CD14-positive monocyte (primary cell): ENCODE results near the gene NXF1. TPM values are rescaled to one million over a fixed set of nuclear protein-coding genes. Genes with fewer than 3 reads are reported as not detected.
A peak's percentile ranks its signal among the peaks of the same experiment; 100 is the strongest.

Source experiments
- DNase-seq, 3 donors: peaks; one replicate each; pipeline ENCODE4 v3.0.0-alpha.2; 2011 to 2022
- H2AFZ ChIP-seq: 2 replicates; pipeline ENCODE4 v1.6.0; 2012; ENCODE audit warnings: mild to moderate bottlenecking, low read depth, low read length, inconsistent platforms; ENCODE audit not compliant: insufficient read depth, poor library complexity, severe bottlenecking
- H3K27ac ChIP-seq, 2 donors: 1 replicate in 1 of 2; 2 replicates in 1 of 2; pipeline ENCODE4 v1.5.1; 2012 to 2013; ENCODE audit warnings: low read length in 2 of 2, control low read depth in 1 of 2, inconsistent platforms in 1 of 2, low read depth in 1 of 2, mild to moderate bottlenecking in 1 of 2
- H3K27me3 ChIP-seq, 2 donors: one replicate each; pipeline versions ENCODE4 v1.6.0 to v1.6.1; 2011 to 2013; ENCODE audit warnings: low read length in 2 of 2; ENCODE audit not compliant: control insufficient read depth in 2 of 2, insufficient read depth in 2 of 2
- H3K36me3 ChIP-seq, 2 donors: replicated peaks in 1 of 2; 1 replicate in 1 of 2; 2 replicates in 1 of 2; pipeline versions ENCODE4 v1.5.1 to v1.6.1; 2012 to 2013; ENCODE audit warnings: low read length in 2 of 2, control low read depth in 1 of 2, inconsistent platforms in 1 of 2, mild to moderate bottlenecking in 1 of 2; ENCODE audit not compliant: insufficient read depth in 2 of 2, control insufficient read depth in 1 of 2
- H3K4me1 ChIP-seq, 2 donors: 1 replicate in 1 of 2; 2 replicates in 1 of 2; pipeline versions ENCODE4 v1.5.1 to v1.6.1; 2012 to 2013; ENCODE audit warnings: low read length in 2 of 2, control low read depth in 1 of 2, inconsistent platforms in 1 of 2, mild to moderate bottlenecking in 1 of 2, moderate library complexity in 1 of 2; ENCODE audit not compliant: insufficient read depth in 2 of 2, control insufficient read depth in 1 of 2
- H3K4me2 ChIP-seq: replicated peaks from 2 replicates; pipeline ENCODE3; 2012; ENCODE audit warnings: low read length, moderate library complexity, mild to moderate bottlenecking; ENCODE audit not compliant: poor library complexity, severe bottlenecking; ENCODE audit errors: extremely low read depth
- H3K4me3 ChIP-seq, 3 experiments: fragments of 200-600 bp in 1 of 3; sonication (generic) in 1 of 3; replicated peaks in 1 of 3; 1 replicate in 2 of 3; 2 replicates in 1 of 3; pipeline ENCODE4 v1.5.1; 2011 to 2013; ENCODE audit warnings: low read length in 3 of 3, mild to moderate bottlenecking in 3 of 3, control low read depth in 2 of 3, low read depth in 2 of 3, inconsistent platforms in 1 of 3, moderate library complexity in 1 of 3
- H3K79me2 ChIP-seq: 2 replicates; pipeline ENCODE4 v1.6.0; 2012; ENCODE audit warnings: mild to moderate bottlenecking, control low read depth, inconsistent platforms, low read length, moderate library complexity; ENCODE audit not compliant: insufficient read depth
- H3K9ac ChIP-seq: 2 replicates; pipeline ENCODE4 v1.6.0; 2017; ENCODE audit warnings: low read length, mild to moderate bottlenecking; ENCODE audit not compliant: insufficient read depth, poor library complexity, severe bottlenecking
- H3K9me3 ChIP-seq, 2 donors: replicated peaks in 1 of 2; 1 replicate in 1 of 2; 2 replicates in 1 of 2; pipeline versions ENCODE4 v1.5.1 to v1.6.1; 2012 to 2013; ENCODE audit warnings: low read length in 2 of 2, control low read depth in 1 of 2; ENCODE audit not compliant: control insufficient read depth in 1 of 2, insufficient read depth in 1 of 2
- H4K20me1 ChIP-seq: 2 replicates; pipeline ENCODE4 v1.6.0; 2012; ENCODE audit warnings: mild to moderate bottlenecking, low read length, control low read depth, moderate library complexity; ENCODE audit not compliant: insufficient read depth
- H3K27ac Mint-ChIP-seq, 7 donors: one replicate each; pipeline ENCODE4 v1.8.0; 2020; ENCODE audit warnings: mild to moderate bottlenecking in 7 of 7, mixed read lengths in 7 of 7, moderate library complexity in 6 of 7, inconsistent platforms in 2 of 7
- H3K27me3 Mint-ChIP-seq, 3 donors: one replicate each; pipeline ENCODE4 v1.8.0; 2021 to 2022; ENCODE audit warnings: low read depth in 3 of 3, mild to moderate bottlenecking in 3 of 3, mixed read lengths in 3 of 3, moderate library complexity in 3 of 3, inconsistent platforms in 1 of 3
- H3K36me3 Mint-ChIP-seq, 2 donors: one replicate each; pipeline ENCODE4 v1.8.0; 2020; ENCODE audit warnings: mixed read lengths in 2 of 2, inconsistent platforms in 1 of 2, mild to moderate bottlenecking in 1 of 2
- H3K4me1 Mint-ChIP-seq: one replicate; pipeline ENCODE4 v1.8.0; 2020; ENCODE audit warnings: mild to moderate bottlenecking, mixed read lengths
- H3K4me3 Mint-ChIP-seq, 2 donors: one replicate each; pipeline ENCODE4 v1.8.0; 2020; ENCODE audit warnings: mild to moderate bottlenecking in 2 of 2, mixed read lengths in 2 of 2, moderate library complexity in 1 of 2
- H3K9me3 Mint-ChIP-seq, 7 donors: one replicate each; pipeline ENCODE4 v1.8.0; 2020 to 2022; ENCODE audit warnings: mixed read lengths in 7 of 7, mild to moderate bottlenecking in 6 of 7, moderate library complexity in 6 of 7, inconsistent platforms in 2 of 7
- WGBS: methylation state at CpG from one replicate; pipeline ENCODE4 v1.1.5; 2013; ENCODE audit warnings: missing lambda C conversion rate; ENCODE audit not compliant: insufficient coverage; 5-methylcytosine and 5-hydroxymethylcytosine counted together
- intact Hi-C, 2 donors: fragments of 100-400 bp; cut with micrococcal nuclease; formaldehyde crosslinking; loops; one replicate each; pipeline versions ENCODE4 v1.15.0 to v1.15.1; 2023
- polyA plus RNA-seq, 3 donors: library from polyadenylated mRNA; depleted of rRNA in 1 of 3; unstranded in 2 of 3; stranded (reverse) in 1 of 3; fragments of 300-500 nt in 2 of 3; fragments of >200 nt in 1 of 3; fragmentation: Illumina TruSeq in 2 of 3; gene quantifications; 1 replicate in 2 of 3; 2 replicates in 1 of 3; pipeline ENCODE4 v1.2.3, GENCODE V29; 2012 to 2021
- TF ChIP-seq, protein P1 (sequence below): fragments of 200-600 bp; IDR thresholded peaks from one replicate; pipeline ENCODE4 v1.8.0; 2022; ENCODE audit warnings: antibody characterized with exemption, mild to moderate bottlenecking

The NXF1 gene
- polyA plus RNA-seq, 3 donors: 50.1 to 748 (median 70.6) TPM

GRCh38 chr11:62831520-62832335, 26.5 kb upstream of the NXF1 start, which contains the start of gene STX5:
TSS of gene STX5 (minus strand) at chr11:62832051. CDS start at chr11:62831243, 808 bp downstream.
- H3K4me1 ChIP-seq: peaks cover 24 to 31% of the 10 kb centered on the region in 2 donors
- intact Hi-C loops: loop anchor here (2.0 to 5.0 kb wide), 3 partner anchors 27 to 45 kb away; partner anchors contain the start of genes TMEM179B (in 2 of the 2) and NXF1 (in 1 of the 2)

More at GRCh38 chr11:62831520-62832335, 26.5 kb upstream of the NXF1 start, which contains the start of gene STX5:
- H3K9me3 ChIP-seq: no peaks in the 10 kb centered on the region
- peak; percentile 97 to 99 (median 98) for DNase-seq
- peak within 1 kb of the TSS; percentile 96 for H3K4me2 ChIP-seq
- peaks cover 94% of the 10 kb centered on the region for H3K79me2 ChIP-seq
- Mint-ChIP-seq H3K9me3 (no peaks in the 10 kb centered on the region), H3K4me3 (peak within 1 kb of the TSS; percentile 97 to 98), H3K27ac (peak within 1 kb of the TSS; percentile 99 to 100 (median 99)), H3K4me1 (peaks cover 32% of the 10 kb centered on the region), H3K36me3 (peaks cover 46 to 55% of the 10 kb centered on the region in 2 donors), H3K27me3 (no peaks in the 10 kb centered on the region)
- WGBS: under 1% methylated on average over 58 of the region's 65 CpGs
- peaks cover 25 to 46% of the 10 kb centered on the region in 2 donors for H3K36me3 ChIP-seq
- TF ChIP-seq, protein P1, sequence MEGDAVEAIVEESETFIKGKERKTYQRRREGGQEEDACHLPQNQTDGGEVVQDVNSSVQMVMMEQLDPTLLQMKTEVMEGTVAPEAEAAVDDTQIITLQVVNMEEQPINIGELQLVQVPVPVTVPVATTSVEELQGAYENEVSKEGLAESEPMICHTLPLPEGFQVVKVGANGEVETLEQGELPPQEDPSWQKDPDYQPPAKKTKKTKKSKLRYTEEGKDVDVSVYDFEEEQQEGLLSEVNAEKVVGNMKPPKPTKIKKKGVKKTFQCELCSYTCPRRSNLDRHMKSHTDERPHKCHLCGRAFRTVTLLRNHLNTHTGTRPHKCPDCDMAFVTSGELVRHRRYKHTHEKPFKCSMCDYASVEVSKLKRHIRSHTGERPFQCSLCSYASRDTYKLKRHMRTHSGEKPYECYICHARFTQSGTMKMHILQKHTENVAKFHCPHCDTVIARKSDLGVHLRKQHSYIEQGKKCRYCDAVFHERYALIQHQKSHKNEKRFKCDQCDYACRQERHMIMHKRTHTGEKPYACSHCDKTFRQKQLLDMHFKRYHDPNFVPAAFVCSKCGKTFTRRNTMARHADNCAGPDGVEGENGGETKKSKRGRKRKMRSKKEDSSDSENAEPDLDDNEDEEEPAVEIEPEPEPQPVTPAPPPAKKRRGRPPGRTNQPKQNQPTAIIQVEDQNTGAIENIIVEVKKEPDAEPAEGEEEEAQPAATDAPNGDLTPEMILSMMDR: no peak
- H3K9ac ChIP-seq: peak within 1 kb of the TSS; percentile 90
- peaks cover 21% of the 10 kb centered on the region for H4K20me1 ChIP-seq
- peak within 1 kb of the TSS; percentile 69 to 96 (median 88) for H3K4me3 ChIP-seq
- H3K27ac ChIP-seq: peak within 1 kb of the TSS; percentile 84 to 86
- H2AFZ ChIP-seq: peak within 1 kb of the TSS; percentile 68
- H3K27me3 ChIP-seq: no peaks in the 10 kb centered on the region
